Kidney glomerular epithelial cell (primary cell): ENCODE results near the gene MRI1.
"Not testable (repeated sequence)": the region's sequence is repeated elsewhere in the genome, so short reads cannot be mapped to it uniquely, and the experiment has no call there.

ENCODE experiments used
- DNase-seq: peaks from one replicate; lab custom pipeline; 2025; lab: John Stamatoyannopoulos, UW

Gene MRI1

GRCh38 chr19:13761423-13761822, 2.9 kb upstream of the MRI1 start:
- no peak for DNase-seq

DNA sequence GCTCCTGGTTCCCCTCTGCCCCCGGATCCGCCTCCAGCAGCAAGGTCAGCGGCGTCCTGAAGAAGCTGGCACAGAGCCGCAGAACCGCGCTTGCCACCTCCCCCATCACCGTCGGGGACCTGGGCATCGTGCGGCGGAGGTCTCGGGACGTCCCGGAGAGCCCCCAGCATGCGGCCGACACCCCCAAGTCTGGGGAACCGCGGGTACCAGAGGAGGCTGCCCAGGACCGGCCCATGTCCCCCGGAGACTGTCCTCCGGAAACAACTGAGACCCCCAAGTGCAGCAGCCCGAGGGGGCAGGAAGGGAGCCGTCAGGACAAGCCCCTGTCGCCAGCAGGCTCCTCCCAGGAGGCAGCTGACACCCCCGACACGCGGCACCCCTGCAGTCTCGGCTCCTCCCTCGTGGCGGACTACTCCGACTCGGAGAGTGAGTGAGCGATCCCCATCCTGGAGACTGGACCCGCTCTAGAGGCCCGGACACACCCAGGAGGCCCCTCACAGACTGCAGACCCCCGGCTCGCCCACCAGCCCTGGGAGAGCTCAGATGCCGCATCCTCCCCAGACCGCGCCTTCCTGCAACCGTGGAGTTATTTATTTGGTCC, 1.6 kb upstream of the MRI1 start:
- no peak for DNase-seq

DNA sequence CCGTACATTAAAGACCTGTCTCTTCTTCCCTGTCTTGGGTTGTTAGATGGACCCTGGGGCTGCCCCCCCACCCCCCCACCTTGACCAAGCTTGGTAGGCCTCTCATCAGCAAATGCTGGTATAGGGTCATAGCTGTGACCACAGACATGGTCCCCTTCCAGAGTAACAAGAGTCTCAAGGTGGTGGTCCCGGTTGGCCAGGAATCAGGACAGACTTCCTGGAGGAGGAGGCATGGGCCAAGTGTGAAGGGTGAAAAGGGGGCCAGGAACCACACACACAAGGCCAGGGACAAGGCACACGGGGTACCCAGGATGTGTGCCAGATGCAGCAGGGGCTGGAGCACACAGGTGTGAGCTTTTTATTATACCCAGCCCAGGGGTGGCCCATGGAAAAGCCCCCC, 1.1 kb upstream of the MRI1 start:
- DNase-seq = no peak

DNA sequence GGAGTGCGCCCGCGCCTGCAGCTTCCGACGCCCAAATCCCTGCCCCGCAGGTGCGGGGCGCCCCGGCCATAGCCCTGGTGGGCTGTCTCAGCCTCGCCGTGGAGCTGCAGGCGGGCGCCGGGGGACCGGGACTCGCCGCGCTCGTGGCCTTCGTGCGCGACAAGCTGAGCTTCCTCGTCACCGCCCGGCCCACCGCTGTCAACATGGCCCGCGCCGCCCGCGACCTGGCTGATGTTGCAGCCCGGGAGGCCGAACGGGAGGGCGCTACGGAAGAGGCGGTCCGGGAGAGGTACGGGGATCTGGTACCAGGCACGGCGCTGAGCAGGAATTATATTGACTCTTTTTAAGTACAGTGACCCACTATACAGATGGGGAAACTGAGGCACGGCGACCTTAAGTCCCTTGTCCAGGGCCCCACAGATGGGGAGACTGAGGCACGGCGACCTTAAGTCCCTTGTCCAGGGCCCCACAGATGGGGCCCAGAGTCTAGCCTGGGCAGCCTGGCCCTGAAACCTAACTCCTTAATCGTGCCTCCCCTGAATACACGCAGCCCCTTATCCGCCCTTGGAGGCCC, 586 bp downstream of the MRI1 start:
- DNase-seq = no peak

GRCh38 chr19:13765395-13766094, 1.2 kb downstream of the MRI1 start:
- no peak for DNase-seq

DNA sequence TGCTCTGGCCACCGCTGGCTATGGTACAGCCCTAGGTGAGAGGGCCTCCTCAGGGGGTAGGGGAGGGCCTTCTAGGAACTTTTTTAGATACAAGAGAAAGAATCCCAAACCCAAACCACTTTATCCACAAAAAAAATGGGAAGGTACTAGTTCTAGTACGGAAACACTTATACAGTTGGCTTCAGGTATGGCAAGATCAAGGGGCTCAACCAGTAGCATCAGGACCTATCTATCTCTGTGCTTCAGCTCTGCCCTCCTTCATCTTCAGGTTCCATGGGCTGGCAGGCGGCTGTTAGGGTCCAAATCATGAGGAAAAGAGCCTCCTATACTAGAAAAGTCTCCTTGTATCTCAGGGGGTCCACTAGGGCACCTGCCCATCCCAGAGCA, 1.8 kb downstream of the MRI1 start:
- DNase-seq = no peak

DNA sequence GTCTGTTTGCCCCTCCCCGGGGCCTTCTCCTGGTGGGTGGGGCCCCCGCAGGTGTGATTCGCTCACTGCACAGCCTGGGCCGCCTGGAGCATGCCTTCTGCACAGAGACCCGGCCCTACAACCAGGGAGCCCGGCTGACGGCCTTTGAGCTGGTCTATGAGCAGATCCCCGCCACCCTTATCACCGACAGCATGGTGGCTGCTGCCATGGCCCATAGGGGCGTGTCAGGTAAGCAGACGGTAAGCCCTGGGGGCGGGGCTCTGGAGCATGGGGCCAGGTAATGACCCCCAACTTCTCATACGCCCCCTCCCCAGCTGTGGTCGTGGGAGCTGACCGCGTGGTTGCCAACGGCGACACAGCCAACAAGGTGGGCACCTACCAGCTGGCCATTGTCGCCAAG, 4.2 kb downstream of the MRI1 start:
- DNase-seq = no peak

DNA sequence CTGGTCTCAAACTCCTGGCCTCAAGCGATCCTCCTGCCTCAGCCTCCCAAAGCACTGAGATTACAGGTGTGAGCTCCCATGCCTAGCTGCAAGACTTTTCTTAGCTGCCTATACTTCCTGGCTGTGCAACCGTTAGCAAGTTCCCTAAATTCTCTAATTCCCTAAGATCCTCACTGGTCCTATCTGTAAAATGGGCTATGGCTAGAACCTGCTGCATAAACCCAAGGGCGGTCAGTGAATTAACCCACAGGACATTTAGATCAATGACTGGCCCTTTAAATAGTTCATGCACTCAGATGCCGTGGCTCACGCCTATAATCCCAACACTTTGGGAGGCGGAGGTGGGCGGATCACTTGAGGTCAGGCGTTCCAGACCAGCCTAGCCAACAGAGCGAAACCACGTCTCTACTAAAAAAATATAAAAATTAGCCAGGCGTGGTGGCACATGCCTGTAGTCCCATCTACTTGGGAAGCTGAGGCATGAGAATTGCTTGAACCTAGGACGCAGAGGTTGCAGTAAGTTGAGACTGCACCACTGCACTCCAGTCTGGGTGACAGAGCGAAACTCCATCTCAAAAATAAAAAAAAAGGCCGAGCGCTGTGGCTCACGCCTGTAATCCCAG, 5.8 kb downstream of the MRI1 start:
- DNase-seq = peak; percentile 39

DNA sequence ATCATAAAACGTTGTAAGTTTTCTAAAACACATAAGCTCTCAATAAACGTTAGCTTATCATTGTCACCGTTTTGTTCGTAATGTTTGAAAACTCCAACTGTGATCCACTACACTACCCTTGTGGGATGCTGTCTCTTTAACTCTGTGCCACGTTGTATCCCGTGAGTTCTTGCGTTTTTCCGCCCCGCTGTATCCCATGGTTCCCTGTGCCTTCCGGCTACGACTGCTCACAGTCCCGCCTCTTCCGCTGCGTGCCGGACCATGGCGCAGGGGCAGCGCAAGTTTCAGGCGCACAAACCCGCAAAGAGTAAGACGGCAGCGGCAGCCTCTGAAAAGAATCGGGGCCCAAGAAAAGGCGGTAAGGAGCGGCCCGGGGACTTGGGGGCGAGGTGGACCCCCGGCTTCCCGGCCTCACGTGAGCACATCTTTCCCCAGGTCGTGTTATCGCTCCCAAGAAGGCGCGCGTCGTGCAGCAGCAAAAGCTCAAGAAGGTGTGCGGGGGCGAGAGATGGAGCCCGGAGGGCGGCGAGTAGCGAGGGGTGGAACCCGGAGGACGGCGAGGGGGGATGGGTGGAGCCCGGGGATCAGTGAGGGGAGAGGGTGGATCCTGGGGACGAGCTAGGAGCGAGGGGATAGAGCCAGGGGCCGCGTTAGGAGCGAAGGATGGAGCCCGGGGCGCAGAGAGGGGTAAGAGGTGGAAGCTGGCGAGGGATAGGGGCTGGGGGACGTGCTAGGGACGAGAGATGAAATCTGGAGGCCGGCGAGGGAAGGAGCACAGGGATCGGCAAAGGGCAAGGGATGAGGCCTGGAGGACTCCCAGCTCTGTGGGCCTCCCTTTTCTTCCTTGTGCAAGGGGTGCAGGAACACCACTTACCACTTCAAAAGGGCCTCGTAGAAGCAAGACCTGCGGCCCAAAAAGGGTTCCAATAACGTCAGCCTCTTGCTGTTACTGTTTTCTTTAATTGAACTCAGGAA, 10.2 kb downstream of the MRI1 start, which contains the start of gene C19orf53:
C19orf53 (plus strand) TSS at position 240 of the 975 bp plus-strand sequence; CDS start at position 262, 22 bp downstream.
- DNase-seq = peak; percentile 95

DNA sequence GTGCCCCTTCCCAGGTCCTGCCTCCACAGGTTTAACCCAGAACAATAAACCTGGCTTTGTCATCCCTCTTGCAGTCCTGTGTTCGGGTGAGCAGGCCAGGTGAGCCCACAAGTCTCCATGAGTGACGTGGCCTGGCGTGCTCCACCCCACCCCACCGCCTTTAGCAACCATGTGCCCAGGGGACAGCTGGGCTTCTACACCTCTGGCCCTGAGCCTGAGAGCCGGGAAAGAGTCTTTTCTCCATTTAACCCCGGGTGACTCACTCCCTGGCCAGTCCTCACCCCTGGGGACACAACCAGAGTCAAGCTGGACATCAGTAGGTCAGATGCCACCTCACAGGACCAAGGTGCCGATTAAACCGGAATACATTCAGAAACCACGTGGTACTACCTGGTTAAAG, 14.1 kb downstream of the MRI1 start:
- DNase-seq = no peak

DNA sequence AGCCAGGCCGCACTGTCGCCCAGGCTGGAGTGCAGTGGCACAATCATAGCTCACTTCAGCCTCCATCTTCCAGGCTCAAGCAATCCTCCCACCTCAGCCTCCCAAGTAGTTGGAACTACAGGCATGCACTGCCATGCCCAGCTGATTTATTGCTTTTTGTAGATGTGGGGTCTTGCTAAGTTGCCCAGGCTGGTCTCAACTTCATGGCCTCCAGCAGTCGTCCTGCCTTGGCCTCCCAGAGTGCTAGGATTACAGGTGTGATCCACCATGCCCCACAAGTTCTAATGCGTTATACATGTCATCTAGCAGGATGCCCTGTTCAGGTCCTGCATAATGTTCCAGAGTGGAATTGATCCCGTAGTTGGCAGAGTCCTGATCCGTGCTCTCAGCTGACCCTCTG, 14.5 kb downstream of the MRI1 start:
- no peak for DNase-seq

DNA sequence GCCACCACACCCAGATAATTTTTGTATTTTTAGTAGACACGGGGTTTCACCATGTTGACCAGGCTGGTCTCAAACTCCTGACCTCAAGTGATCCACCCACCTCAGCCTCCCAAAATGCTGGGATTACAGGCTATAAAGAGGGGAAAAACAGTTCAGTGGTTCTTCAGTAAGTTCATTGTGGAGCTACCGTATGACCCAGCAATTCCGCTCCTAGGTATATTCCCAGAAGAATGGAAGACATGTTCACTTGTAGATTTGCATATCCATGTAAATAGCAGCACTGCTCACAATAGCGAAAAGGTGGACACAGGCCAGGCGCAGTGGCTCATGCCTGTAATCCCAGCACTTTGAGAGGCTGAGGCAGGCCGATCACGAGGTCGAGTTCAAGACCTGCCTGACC, 15.5 kb downstream of the MRI1 start:
- not testable (repeated sequence) for DNase-seq

GRCh38 chr19:13781547-13781946, 17.2 kb downstream of the MRI1 start:
- no peak for DNase-seq

DNA sequence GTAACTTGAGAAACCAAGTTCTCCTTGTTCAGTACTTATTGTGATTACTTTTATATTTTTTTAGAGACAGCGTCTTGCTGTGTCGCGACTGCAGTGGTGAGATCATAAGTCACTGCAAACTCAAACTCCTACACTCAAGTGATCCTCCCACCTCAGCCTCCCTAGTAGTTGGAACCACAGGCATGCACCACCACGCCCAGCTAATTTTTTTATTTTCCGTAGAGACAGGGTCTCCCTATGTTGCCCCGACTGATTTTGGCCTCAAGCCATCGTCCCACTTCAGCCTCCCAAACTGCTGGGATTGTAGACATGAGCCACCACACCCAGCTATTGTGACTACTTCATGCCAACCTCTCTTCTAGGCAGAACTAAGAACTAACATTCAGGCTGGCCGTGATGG, 18.2 kb downstream of the MRI1 start:
- DNase-seq = no peak

- DNase-seq = no peak
Observed at GRCh38 chr19:13783565-13784500, 19.5 kb downstream of the MRI1 start.

DNA sequence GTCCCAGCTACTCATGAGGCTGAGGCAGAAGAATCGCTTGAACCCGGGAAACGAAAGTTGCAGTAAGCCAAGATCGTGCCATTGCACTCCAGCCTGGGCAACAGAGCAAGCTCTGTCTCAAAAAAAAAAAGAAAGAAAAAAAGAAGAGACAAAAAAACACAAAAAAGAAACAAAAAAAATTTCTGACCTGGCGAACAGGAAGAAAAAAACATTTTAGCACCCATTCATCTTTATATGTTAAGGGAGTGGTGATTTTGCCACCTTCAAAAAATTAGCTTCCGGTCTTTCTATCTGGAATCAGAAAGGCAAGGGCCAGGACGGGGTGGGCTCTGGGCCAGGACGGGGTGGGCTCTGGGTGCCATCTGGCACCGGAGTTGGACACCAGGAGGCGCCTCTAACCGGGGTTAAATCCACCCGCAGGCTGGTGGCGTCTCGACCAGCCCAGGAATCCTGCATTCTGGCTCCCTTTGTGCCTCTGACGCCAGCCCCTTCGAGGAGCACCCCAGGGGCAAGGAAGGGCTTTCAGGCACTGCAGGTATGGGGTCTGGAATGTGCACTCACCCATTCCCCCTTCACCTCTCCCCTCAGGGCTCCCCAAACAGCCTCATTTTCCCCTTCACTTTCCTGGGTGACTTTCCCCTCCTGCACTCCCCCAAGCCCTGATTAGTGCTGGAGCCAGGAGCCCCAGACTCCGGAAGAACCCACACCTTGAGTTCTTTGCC, 20.6 kb downstream of the MRI1 start:
- DNase-seq = no peak

GRCh38 chr19:13788991-13789390, 24.7 kb downstream of the MRI1 start:
- no peak for DNase-seq

DNA sequence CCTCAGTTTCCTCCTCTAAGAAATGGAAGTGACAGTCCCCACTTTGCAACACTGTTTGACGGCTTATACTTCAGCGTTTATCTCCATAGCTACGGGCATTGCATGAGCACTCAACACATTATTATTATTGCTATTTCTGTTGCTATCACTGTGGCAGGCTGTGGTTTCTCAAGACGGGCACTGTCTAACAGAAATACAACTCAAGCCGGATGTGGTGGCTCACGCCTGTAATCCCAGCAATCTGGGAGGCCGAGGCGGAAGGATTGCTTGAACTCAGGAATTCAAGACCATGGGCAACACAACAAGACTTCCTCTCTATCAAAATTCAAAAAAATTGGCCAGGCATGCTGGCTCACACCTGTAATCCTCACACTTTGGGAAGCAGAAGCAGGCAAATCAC, 26.0 kb downstream of the MRI1 start:
- DNase-seq = no peak

DNA sequence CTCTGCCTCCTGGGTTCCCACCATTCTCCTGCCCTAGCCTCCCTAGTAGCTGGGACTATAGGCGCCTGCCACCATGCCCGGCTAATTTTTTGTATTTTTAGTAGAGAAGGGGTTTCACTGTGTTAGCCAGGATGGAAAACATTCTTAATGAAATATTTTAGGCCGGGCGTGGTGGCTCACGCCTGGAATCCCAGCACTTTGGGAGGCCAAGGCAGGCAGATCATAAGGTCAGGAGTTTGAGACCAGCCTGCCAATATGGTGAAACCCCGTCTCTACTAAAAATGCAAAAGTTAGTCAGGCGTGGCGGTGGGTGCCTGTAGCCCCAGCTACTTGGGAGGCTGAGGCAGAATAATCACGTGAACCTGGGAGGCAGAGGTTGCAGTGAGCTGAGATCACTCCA, 29.0 kb downstream of the MRI1 start:
- not testable (repeated sequence) for DNase-seq

- DNase-seq = peak; percentile 71
Observed at GRCh38 chr19:13794398-13794756, 30.1 kb downstream of the MRI1 start.
